ENCODE data around the gene CLIC4.
"Not testable (repeated sequence)": the region's sequence is repeated elsewhere in the genome, so short reads cannot be mapped to it uniquely, and the experiment has no call there.

The CLIC4 gene

GRCh38 chr1:24796524-24796923 lies 51.3 kb downstream of the CLIC4 start (continued):
- TF ChIP-seq TSHZ2 (CRISPR knock-in tag; IDR thresholded peaks at IDR 0.05) (no peak), PPARA (CRISPR knock-in tag; IDR thresholded peaks at IDR 0.05; ENCODE audit: borderline replicate concordance) (no peak), OSR1 (CRISPR knock-in tag; IDR thresholded peaks at IDR 0.05) (no peak), ARNTL (CRISPR knock-in tag; IDR thresholded peaks at IDR 0.05; ENCODE audit: borderline replicate concordance, low read depth) (no peak), ISL1 (CRISPR knock-in tag; IDR thresholded peaks at IDR 0.05) (no peak), TCF4 (CRISPR knock-in tag; IDR thresholded peaks at IDR 0.05; ENCODE audit: borderline replicate concordance) (no peak), ZNF70 (CRISPR knock-in tag; IDR thresholded peaks at IDR 0.05) (no peak), ZC3H10 (CRISPR knock-in tag; IDR thresholded peaks at IDR 0.05) (no peak), CSRNP3 (CRISPR knock-in tag; IDR thresholded peaks at IDR 0.05) (no peak), BACH2 (CRISPR knock-in tag; IDR thresholded peaks at IDR 0.05; ENCODE audit: borderline replicate concordance) (no peak)

- ATAC-seq, result not testable (repeated sequence)
These were observed 54.0 kb downstream of the CLIC4 start for GRCh38 chr1:24799242-24799641.

- ATAC-seq, result no peak
- TF ChIP-seq ZFP30 (CRISPR knock-in tag; IDR thresholded peaks at IDR 0.05), result no peak
- TF ChIP-seq TSHZ2 (CRISPR knock-in tag; IDR thresholded peaks at IDR 0.05), result no peak
- no peak for TF ChIP-seq ZNF8 (CRISPR knock-in tag; IDR thresholded peaks at IDR 0.05)
- no peak for TF ChIP-seq CREB5 (CRISPR knock-in tag; IDR thresholded peaks at IDR 0.05; ENCODE audit: low read depth)
- no peak for TF ChIP-seq TCF4 (CRISPR knock-in tag; IDR thresholded peaks at IDR 0.05; ENCODE audit: borderline replicate concordance)
- TF ChIP-seq ISL1 (CRISPR knock-in tag; IDR thresholded peaks at IDR 0.05), result no peak
- TF ChIP-seq ZC3H10 (CRISPR knock-in tag; IDR thresholded peaks at IDR 0.05), result no peak
These were observed 55.9 kb downstream of the CLIC4 start for GRCh38 chr1:24801176-24801575.

- TF ChIP-seq ZC3H10 (CRISPR knock-in tag; IDR thresholded peaks at IDR 0.05) (no peak), ARNTL (CRISPR knock-in tag; IDR thresholded peaks at IDR 0.05; ENCODE audit: borderline replicate concordance, low read depth) (no peak), ESRRG (CRISPR knock-in tag; IDR thresholded peaks at IDR 0.05) (no peak), ZNF565 (CRISPR knock-in tag; conservative IDR thresholded peaks at IDR 0.05; ENCODE audit: low read depth) (no peak), BACH2 (CRISPR knock-in tag; IDR thresholded peaks at IDR 0.05; ENCODE audit: borderline replicate concordance) (no peak), CREB5 (CRISPR knock-in tag; IDR thresholded peaks at IDR 0.05; ENCODE audit: low read depth) (no peak), POU6F1 (CRISPR knock-in tag; IDR thresholded peaks at IDR 0.05; ENCODE audit: borderline replicate concordance, low read depth) (no peak), ZFP30 (CRISPR knock-in tag; IDR thresholded peaks at IDR 0.05) (no peak)
- peak; percentile 71 for ATAC-seq
These were observed 58.0 kb downstream of the CLIC4 start for GRCh38 chr1:24803220-24803619.
